ENCODE data around the gene KRT10. TPM values are rescaled to one million over a fixed set of nuclear protein-coding genes. Genes with fewer than 3 reads are reported as not detected.

Gene KRT10
- total and polyA plus RNA-seq, 2 donors (not counting 1 experiment from before 2014, with no cell fraction given), result 14.7 to 32.9 TPM

- H3K9ac ChIP-seq (ENCODE audit: low read length), result no peak overlapping the region
- no peak overlapping the region for H3K4me3 ChIP-seq (ENCODE audit: control extremely low read depth in 1 of 5, extremely low read depth in 1 of 5, insufficient read depth in 1 of 5, low read depth in 2 of 5, low read length in 4 of 5)
- no peaks in the 10 kb centered on the region for H3K4me1 Mint-ChIP-seq
- no peak overlapping the region for H3K4me2 ChIP-seq (replicated peaks; ENCODE audit: low read depth, low read length, poor library complexity, severe bottlenecking)
- no peaks in the 10 kb centered on the region for H3K9me3 ChIP-seq (ENCODE audit: control extremely low read depth in 1 of 3, control insufficient read depth in 2 of 3, insufficient read depth in 1 of 3, low read length in 2 of 3)
- no CpG with 5 or more reads among the region's 2 CpGs for WGBS (ENCODE audit: insufficient coverage)
- peaks cover 15% of the 10 kb centered on the region for H3K79me2 ChIP-seq (ENCODE audit: control insufficient read depth, insufficient read depth, low read length)
- DNase-seq (no peak), ATAC-seq (ENCODE audit: low read depth) (no peak)
- no peak overlapping the region for H2AFZ ChIP-seq (ENCODE audit: insufficient read depth, low read depth, low read length, poor library complexity, severe bottlenecking)
- H3K4me1 ChIP-seq (ENCODE audit: control insufficient read depth in 2 of 2, insufficient read depth in 2 of 2, low read length in 2 of 2), result no peaks in the 10 kb centered on the region
- H3K27ac Mint-ChIP-seq, result no peak overlapping the region
- H3K36me3 ChIP-seq (replicated peaks in 1 of 2; ENCODE audit: control extremely low read depth in 1 of 2, control insufficient read depth in 1 of 2, extremely low read depth in 1 of 2, insufficient read depth in 2 of 2, low read length in 1 of 2), result peaks cover 0 to 1% of the 10 kb centered on the region in 2 experiments
- H3K27me3 Mint-ChIP-seq, result peaks cover 26% of the 10 kb centered on the region
- H3K4me3 Mint-ChIP-seq, result no peak overlapping the region
- peaks cover 0 to 3% (median 0%) of the 10 kb centered on the region in 4 experiments for H3K27me3 ChIP-seq (replicated peaks in 1 of 4; ENCODE audit: control extremely low read depth in 1 of 4, control insufficient read depth in 3 of 4, insufficient read depth in 4 of 4, low read length in 3 of 4)
- intact Hi-C loops (cut with micrococcal nuclease), result no loop called here
- H3K9me3 Mint-ChIP-seq (ENCODE audit: insufficient read depth), result peaks cover 3% of the 10 kb centered on the region
- ChIA-PET CTCF (no interaction called here), POLR2A (no interaction called here)
- TF ChIP-seq CTCF (IDR thresholded peaks at IDR 0.05) (no peak), EZH2 (IDR thresholded peaks at IDR 0.05; ENCODE audit: borderline replicate concordance, insufficient read depth, low read depth, low read length, poor library complexity, severe bottlenecking) (no peak)
- no peak overlapping the region for H3K27ac ChIP-seq (ENCODE audit: low read length in 2 of 2)
- no peaks in the 10 kb centered on the region for H4K20me1 ChIP-seq (ENCODE audit: control insufficient read depth, insufficient read depth, low read length, poor library complexity, severe bottlenecking)
Measured at GRCh38 chr17:40830085-40830776, 7.8 kb upstream of the KRT10 start.

GRCh38 chr17:40828454-40829044 is 6.1 kb upstream of the KRT10 start:
- Histone ChIP-seq H2AFZ (ENCODE audit: insufficient read depth, low read depth, low read length, poor library complexity, severe bottlenecking) (no peak overlapping the region), H3K9ac (ENCODE audit: low read length) (no peak overlapping the region), H3K9me3 (ENCODE audit: control extremely low read depth in 1 of 3, control insufficient read depth in 2 of 3, insufficient read depth in 1 of 3, low read length in 2 of 3) (no peaks in the 10 kb centered on the region), H3K27me3 (replicated peaks in 1 of 4; ENCODE audit: control extremely low read depth in 1 of 4, control insufficient read depth in 3 of 4, insufficient read depth in 4 of 4, low read length in 3 of 4) (peaks cover 0 to 3% (median 0%) of the 10 kb centered on the region in 4 experiments), H3K79me2 (ENCODE audit: control insufficient read depth, insufficient read depth, low read length) (peaks cover 15% of the 10 kb centered on the region), H3K4me2 (replicated peaks; ENCODE audit: low read depth, low read length, poor library complexity, severe bottlenecking) (no peak overlapping the region), H3K4me3 (ENCODE audit: control extremely low read depth in 1 of 5, extremely low read depth in 1 of 5, insufficient read depth in 1 of 5, low read depth in 2 of 5, low read length in 4 of 5) (no peak overlapping the region), H3K4me1 (ENCODE audit: control insufficient read depth in 2 of 2, insufficient read depth in 2 of 2, low read length in 2 of 2) (no peaks in the 10 kb centered on the region), H4K20me1 (ENCODE audit: control insufficient read depth, insufficient read depth, low read length, poor library complexity, severe bottlenecking) (no peaks in the 10 kb centered on the region), H3K36me3 (replicated peaks in 1 of 2; ENCODE audit: control extremely low read depth in 1 of 2, control insufficient read depth in 1 of 2, extremely low read depth in 1 of 2, insufficient read depth in 2 of 2, low read length in 1 of 2) (no peaks in the 10 kb centered on the region), H3K27ac (ENCODE audit: low read length in 2 of 2) (no peak overlapping the region)
- Mint-ChIP-seq H3K27me3 (peaks cover 26% of the 10 kb centered on the region), H3K4me1 (peaks cover under 1% of the 10 kb centered on the region), H3K9me3 (ENCODE audit: insufficient read depth) (peaks cover 3% of the 10 kb centered on the region), H3K4me3 (no peak overlapping the region), H3K27ac (no peak overlapping the region)
- ChIA-PET CTCF (no interaction called here), POLR2A (no interaction called here)
- intact Hi-C loops (cut with micrococcal nuclease), result no loop called here
- WGBS (ENCODE audit: insufficient coverage), result no CpG with 5 or more reads among the region's 4 CpGs
- no peak for ATAC-seq (ENCODE audit: low read depth)
- no peak for DNase-seq
- TF ChIP-seq EZH2 (IDR thresholded peaks at IDR 0.05; ENCODE audit: borderline replicate concordance, insufficient read depth, low read depth, low read length, poor library complexity, severe bottlenecking), result no peak
- TF ChIP-seq CTCF (IDR thresholded peaks at IDR 0.05), result no peak

All from B cell (primary cell).